HG03064 (cell line): Measurements from ENCODE around the gene DMRT2.

Experiments used
- ATAC-seq: cut with Tn5 transposase; IDR thresholded peaks from one replicate; pipeline ENCODE4 v1.9.1; 2021; ENCODE audit warnings: low read depth; ENCODE audit not compliant: unreplicated experiment

The DMRT2 gene

GRCh38 chr9:1086517-1086916, 36.4 kb downstream of the DMRT2 start:
- ATAC-seq = no peak

DNA sequence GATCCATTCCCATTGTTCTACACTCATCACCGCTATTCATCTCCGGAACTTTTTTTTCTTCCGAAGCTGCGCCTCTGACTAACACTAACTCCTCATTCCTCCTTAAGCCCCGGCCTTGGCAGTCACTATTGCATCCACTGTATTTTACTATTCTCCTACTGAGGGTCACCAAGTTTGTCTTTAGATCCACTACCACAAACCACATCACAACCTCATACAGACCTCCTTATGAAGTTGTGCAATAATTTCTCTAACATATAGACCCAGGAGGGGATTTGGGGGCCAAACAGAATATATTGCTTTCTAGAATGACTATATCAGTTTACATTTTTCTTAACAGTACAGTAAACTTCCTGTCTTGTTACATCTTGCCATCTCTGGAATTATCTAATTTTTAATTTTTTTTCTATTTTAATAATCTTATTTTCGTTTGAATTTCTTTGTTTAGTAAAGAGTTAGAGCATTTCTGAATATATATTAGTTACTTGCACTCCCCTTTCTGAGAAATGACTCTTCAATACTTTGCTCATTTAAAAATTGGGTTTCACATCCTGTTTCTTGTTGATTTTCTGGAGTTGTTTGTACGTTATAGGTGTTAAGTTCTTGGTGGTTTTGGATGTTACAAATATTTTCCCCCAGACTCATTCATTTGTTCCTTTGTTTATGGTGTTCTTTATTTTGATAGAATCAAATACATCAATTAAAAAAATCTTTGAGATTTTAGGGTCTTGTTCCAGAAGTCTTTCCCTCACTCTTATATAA, 37.1 kb downstream of the DMRT2 start:
- ATAC-seq = no peak

GRCh38 chr9:1094749-1095148, 44.6 kb downstream of the DMRT2 start:
- no peak for ATAC-seq

DNA sequence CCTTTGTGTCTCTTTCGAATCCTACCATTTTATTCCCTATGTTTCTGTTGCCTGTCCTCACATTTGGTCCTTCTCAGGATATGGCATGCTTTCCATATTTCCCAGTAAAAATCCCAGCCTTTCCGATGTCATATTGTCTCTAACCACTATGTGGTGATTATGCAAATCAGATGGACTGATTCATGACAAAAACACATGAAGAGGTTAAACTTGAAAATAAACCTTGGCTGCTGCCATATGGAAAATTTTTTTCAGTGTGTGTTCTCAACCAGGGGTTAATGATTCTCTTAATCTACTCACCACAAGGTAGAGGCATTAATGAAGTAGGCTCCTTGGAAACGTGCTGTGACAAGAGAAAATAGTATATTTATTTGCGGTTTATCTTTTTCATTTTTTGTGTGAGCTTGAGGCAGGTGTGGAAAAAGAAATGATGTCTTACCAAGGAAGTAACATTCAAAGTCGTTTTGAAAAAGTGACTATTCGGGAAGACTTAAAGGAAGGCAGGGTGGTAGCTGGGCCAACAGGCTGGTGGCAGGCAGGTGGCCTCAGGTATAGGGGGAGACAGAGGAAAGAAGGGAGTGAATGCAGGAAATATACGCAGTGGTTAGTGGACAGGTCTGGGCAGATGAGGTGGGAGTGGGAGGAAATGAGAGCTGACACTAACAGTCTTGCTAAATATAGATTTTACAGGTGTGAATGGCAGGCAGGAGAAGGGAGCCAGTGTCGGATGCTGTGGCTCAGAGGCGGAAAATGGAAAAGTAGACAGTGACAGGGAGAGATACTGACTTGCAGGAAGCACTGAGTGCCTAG, 46.2 kb downstream of the DMRT2 start:
- no peak for ATAC-seq

GRCh38 chr9:1098551-1098950, 48.4 kb downstream of the DMRT2 start:
- no peak for ATAC-seq

DNA sequence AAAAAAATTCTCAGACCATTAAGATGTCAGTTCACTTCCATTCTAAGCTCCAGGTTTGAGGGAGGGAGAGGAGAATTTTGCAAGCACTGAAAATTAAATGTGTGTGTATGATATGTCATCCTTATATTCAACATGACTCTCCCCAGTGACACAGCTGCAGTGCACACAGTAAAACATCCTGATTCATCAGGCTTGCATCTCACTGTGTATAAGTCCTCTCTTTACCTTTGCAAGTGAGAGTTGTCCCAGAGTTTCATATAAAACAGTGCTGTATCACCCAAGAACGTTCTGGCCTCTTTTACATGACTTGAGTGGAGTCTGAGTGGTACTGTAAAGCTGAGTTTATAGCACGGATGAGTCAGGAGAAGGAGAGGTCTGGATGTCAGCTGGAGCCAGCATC, 50.0 kb downstream of the DMRT2 start:
- ATAC-seq = no peak

DNA sequence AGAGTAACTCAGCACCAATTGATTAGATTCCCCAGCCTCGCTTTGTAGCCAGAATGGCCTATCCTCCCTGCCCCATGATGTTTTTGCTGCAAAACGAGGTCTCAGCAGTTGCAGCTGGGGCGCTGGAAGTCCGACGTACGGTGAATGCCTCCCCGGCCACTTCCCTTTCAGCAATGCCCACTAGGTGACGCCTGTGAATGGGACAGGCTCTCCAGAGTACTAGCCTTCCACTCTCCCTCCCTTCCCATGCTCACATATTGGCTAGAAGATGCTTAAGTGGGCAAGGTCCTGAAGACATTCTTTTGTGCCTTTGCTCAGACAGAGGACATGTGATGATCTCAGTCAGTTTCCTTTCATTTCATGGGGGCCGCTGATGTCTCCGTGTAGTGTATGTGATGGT, 50.8 kb downstream of the DMRT2 start:
- no peak for ATAC-seq

GRCh38 chr9:1101846-1102641, 51.9 kb downstream of the DMRT2 start:
- ATAC-seq = no peak

- ATAC-seq = no peak
Observed at GRCh38 chr9:1102642-1102970, 52.4 kb downstream of the DMRT2 start.
